Stimulated activated CD4-positive, alpha-beta T cell treated with anti-CD3 and anti-CD28 coated beads, Interleukin-1b, Interleukin-23, amount 100 ng/mL, for 24 hours (primary cell): ENCODE results near the gene BMX.

ENCODE experiments used
- DNase-seq, 4 experiments: peaks; one replicate each; pipeline ENCODE4 v3.0.0-alpha.2; 2020; ENCODE audit warnings: low read depth in 4 of 4, low spot score in 1 of 4

Gene BMX

GRCh38 chrX:15567886-15568616 is 67.4 kb downstream of the BMX start:
- no peak for DNase-seq

GRCh38 chrX:15570145-15570544 is 69.5 kb downstream of the BMX start:
- DNase-seq, result no peak

GRCh38 chrX:15574017-15574416 is 73.4 kb downstream of the BMX start:
- no peak for DNase-seq

GRCh38 chrX:15576019-15576418 is 75.4 kb downstream of the BMX start:
- no peak for DNase-seq

- no peak for DNase-seq
These were observed 79.5 kb downstream of the BMX start for GRCh38 chrX:15579778-15580747.

GRCh38 chrX:15594371-15594770 is 93.8 kb downstream of the BMX start:
- no peak for DNase-seq

GRCh38 chrX:15598026-15598425 is 97.4 kb downstream of the BMX start:
- DNase-seq, result no peak

GRCh38 chrX:15599461-15599860 is 98.9 kb downstream of the BMX start:
- no peak for DNase-seq

GRCh38 chrX:15600049-15600448 is 99.4 kb downstream of the BMX start:
- no peak for DNase-seq

- DNase-seq, result no peak
These were observed 100.1 kb downstream of the BMX start, which contains the start of gene ACE2 for GRCh38 chrX:15600745-15601144. Gene ACE2 (minus strand): TSS chrX:15600960. CDS start chrX:15600911, 49 bp downstream.

GRCh38 chrX:15601932-15602331 is 101.3 kb downstream of the BMX start:
- DNase-seq, result no peak

- no peak for DNase-seq
These were observed 102.2 kb downstream of the BMX start for GRCh38 chrX:15602761-15603160.

GRCh38 chrX:15605226-15605625 is 104.6 kb downstream of the BMX start:
- no peak for DNase-seq
